Fibroblast of lung (primary cell): ENCODE results near the gene EDNRA.

ENCODE experiments used
- EZH2 ChIP-seq: IDR thresholded peaks from 2 replicates; pipeline ENCODE4 v1.5.1; 2012; ENCODE audit warnings: low read length, control low read depth, mild to moderate bottlenecking; ENCODE audit errors: missing control alignments
- TF ChIP-seq, protein P1 (sequence below), 2 donors: IDR thresholded peaks in 1 of 2; conservative IDR thresholded peaks in 1 of 2; 1 replicate in 1 of 2; 2 replicates in 1 of 2; pipeline ENCODE4 v1.5.1; 2011 to 2012; ENCODE audit warnings: low read length in 2 of 2, control low read depth in 1 of 2, inconsistent platforms in 1 of 2, low read depth in 1 of 2, mild to moderate bottlenecking in 1 of 2

GRCh38 chr4:147532896-147533295 is 52.0 kb downstream of the EDNRA start:
- TF ChIP-seq, protein P1, sequence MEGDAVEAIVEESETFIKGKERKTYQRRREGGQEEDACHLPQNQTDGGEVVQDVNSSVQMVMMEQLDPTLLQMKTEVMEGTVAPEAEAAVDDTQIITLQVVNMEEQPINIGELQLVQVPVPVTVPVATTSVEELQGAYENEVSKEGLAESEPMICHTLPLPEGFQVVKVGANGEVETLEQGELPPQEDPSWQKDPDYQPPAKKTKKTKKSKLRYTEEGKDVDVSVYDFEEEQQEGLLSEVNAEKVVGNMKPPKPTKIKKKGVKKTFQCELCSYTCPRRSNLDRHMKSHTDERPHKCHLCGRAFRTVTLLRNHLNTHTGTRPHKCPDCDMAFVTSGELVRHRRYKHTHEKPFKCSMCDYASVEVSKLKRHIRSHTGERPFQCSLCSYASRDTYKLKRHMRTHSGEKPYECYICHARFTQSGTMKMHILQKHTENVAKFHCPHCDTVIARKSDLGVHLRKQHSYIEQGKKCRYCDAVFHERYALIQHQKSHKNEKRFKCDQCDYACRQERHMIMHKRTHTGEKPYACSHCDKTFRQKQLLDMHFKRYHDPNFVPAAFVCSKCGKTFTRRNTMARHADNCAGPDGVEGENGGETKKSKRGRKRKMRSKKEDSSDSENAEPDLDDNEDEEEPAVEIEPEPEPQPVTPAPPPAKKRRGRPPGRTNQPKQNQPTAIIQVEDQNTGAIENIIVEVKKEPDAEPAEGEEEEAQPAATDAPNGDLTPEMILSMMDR (conservative IDR thresholded peaks at IDR 0.05 in 1 of 2, IDR thresholded peaks at IDR 0.05 in 1 of 2; ENCODE audit: low read depth in 1 of 2, low read length in 2 of 2), result no peak
- no peak for TF ChIP-seq EZH2
